Thymus (tissue), 2 donors: ENCODE measurements around the gene SERPINB13. TPM values are rescaled to one million over a fixed set of nuclear protein-coding genes. Genes with fewer than 3 reads are reported as not detected.

Source experiments
- polyA plus RNA-seq: library from polyadenylated mRNA; stranded (reverse); fragments of 200-250 nt; gene quantifications from one replicate; pipeline ENCODE4 v1.2.3, GENCODE V29; 2013
- total RNA-seq: library from RNA; stranded (reverse); fragments of 120-200 nt; gene quantifications from one replicate; pipeline ENCODE4 v1.2.4, GENCODE V29; 2013
- donor health status: healthy.

SERPINB13 gene
- total and polyA plus RNA-seq, 2 donors = 0.99 to 9.8 TPM

Other genes starting within 250 kb of the SERPINB13 start
- gene KDSR, start 220.1 kb upstream of the SERPINB13 start, total RNA-seq = 12.2 TPM
- gene KDSR, start 220.1 kb upstream of the SERPINB13 start, polyA plus RNA-seq = 28.0 TPM
- 40.5 TPM for gene VPS4B, start 164.9 kb upstream of the SERPINB13 start, total RNA-seq
- gene VPS4B, start 164.9 kb upstream of the SERPINB13 start, polyA plus RNA-seq = 25.5 TPM
- 6.1 TPM for gene SERPINB5, start 110.4 kb upstream of the SERPINB13 start, total RNA-seq
- 21.9 TPM for gene SERPINB5, start 110.4 kb upstream of the SERPINB13 start, polyA plus RNA-seq
- 2.6 TPM for gene SERPINB12, start 45.0 kb upstream of the SERPINB13 start, total RNA-seq
- 4.0 TPM for gene SERPINB12, start 45.0 kb upstream of the SERPINB13 start, polyA plus RNA-seq
- gene SERPINB4, start 56.9 kb downstream of the SERPINB13 start, total RNA-seq = 2.5 TPM
- gene SERPINB4, start 56.9 kb downstream of the SERPINB13 start, polyA plus RNA-seq = 48.3 TPM
- gene SERPINB3, start 74.5 kb downstream of the SERPINB13 start, total RNA-seq = 2.6 TPM
- 47.5 TPM for gene SERPINB3, start 74.5 kb downstream of the SERPINB13 start, polyA plus RNA-seq
- gene SERPINB11, start 115.6 kb downstream of the SERPINB13 start, total RNA-seq = not detected
- gene SERPINB11, start 115.6 kb downstream of the SERPINB13 start, polyA plus RNA-seq = 0.23 TPM
- 1.4 TPM for gene SERPINB7, start 188.1 kb downstream of the SERPINB13 start, total RNA-seq
- 28.9 TPM for gene SERPINB7, start 188.1 kb downstream of the SERPINB13 start, polyA plus RNA-seq